Fibroblast of lung (primary cell): ENCODE measurements around the gene IFT57.

Experiments
- CTCF ChIP-seq, 2 donors: IDR thresholded peaks in 1 of 2; conservative IDR thresholded peaks in 1 of 2; 1 replicate in 1 of 2; 2 replicates in 1 of 2; pipeline ENCODE4 v1.5.1; 2011 to 2012; ENCODE audit warnings: low read length in 2 of 2, control low read depth in 1 of 2, inconsistent platforms in 1 of 2, low read depth in 1 of 2, mild to moderate bottlenecking in 1 of 2
- EZH2 ChIP-seq: IDR thresholded peaks from 2 replicates; pipeline ENCODE4 v1.5.1; 2012; ENCODE audit warnings: low read length, control low read depth, mild to moderate bottlenecking; ENCODE audit errors: missing control alignments

GRCh38 chr3:108218811-108219210 is 3.4 kb downstream of the IFT57 start:
- no peak for TF ChIP-seq EZH2
- no peak for TF ChIP-seq CTCF (conservative IDR thresholded peaks at IDR 0.05 in 1 of 2, IDR thresholded peaks at IDR 0.05 in 1 of 2; ENCODE audit: low read depth in 1 of 2, low read length in 2 of 2)
